SK-N-MC (cell line): ENCODE results near the gene ENTPD6.
"Not testable (repeated sequence)": the region's sequence is repeated elsewhere in the genome, so short reads cannot be mapped to it uniquely, and the experiment has no call there.

Source experiments
- DNase-seq: peaks from one replicate; pipeline ENCODE4 v3.0.0-alpha.2; 2011; ENCODE audit warnings: low read depth, low spot score
- H3K27ac ChIP-seq: fragments of 200-600 bp; sonication (generic); 2 replicates; pipeline ENCODE4 v1.5.1; 2016; ENCODE audit warnings: mixed run types
- H3K36me3 ChIP-seq: fragments of 200-600 bp; sonication (generic); 2 replicates; pipeline ENCODE4 v1.6.1; 2017; ENCODE audit warnings: antibody characterized with exemption, low read length, mixed read lengths; ENCODE audit not compliant: insufficient read depth
- H3K4me3 ChIP-seq: fragments of 200-600 bp; sonication (generic); 2 replicates; pipeline ENCODE4 v1.5.1; 2016
- H3K9ac ChIP-seq: fragments of 200-600 bp; sonication (generic); 2 replicates; pipeline ENCODE4 v1.8.0; 2017; ENCODE audit warnings: mixed run types, mixed read lengths; ENCODE audit not compliant: insufficient read length
- H3K9me3 ChIP-seq: fragments of 200-600 bp; sonication (generic); 2 replicates; pipeline ENCODE4 v1.6.1; 2017; ENCODE audit warnings: low read depth, mild to moderate bottlenecking, antibody characterized with exemption, low read length, moderate library complexity, mixed read lengths
- EZH2 ChIP-seq: fragments of 200-600 bp; sonication (generic); IDR thresholded peaks from one replicate; pipeline ENCODE4 v1.6.1; 2017; ENCODE audit warnings: antibody characterized with exemption
- FOXP2 ChIP-seq: optimal IDR thresholded peaks from 2 replicates; pipeline ENCODE3; 2011; ENCODE audit warnings: mild to moderate bottlenecking, moderate library complexity; ENCODE audit not compliant: insufficient read depth; ENCODE audit errors: extremely low read length, control extremely low read depth
- POLR2AphosphoS5 ChIP-seq: IDR thresholded peaks from 2 replicates; pipeline ENCODE4 v1.6.1; 2012; ENCODE audit warnings: mild to moderate bottlenecking, low read depth, low read length, borderline replicate concordance

The ENTPD6 gene

DNA sequence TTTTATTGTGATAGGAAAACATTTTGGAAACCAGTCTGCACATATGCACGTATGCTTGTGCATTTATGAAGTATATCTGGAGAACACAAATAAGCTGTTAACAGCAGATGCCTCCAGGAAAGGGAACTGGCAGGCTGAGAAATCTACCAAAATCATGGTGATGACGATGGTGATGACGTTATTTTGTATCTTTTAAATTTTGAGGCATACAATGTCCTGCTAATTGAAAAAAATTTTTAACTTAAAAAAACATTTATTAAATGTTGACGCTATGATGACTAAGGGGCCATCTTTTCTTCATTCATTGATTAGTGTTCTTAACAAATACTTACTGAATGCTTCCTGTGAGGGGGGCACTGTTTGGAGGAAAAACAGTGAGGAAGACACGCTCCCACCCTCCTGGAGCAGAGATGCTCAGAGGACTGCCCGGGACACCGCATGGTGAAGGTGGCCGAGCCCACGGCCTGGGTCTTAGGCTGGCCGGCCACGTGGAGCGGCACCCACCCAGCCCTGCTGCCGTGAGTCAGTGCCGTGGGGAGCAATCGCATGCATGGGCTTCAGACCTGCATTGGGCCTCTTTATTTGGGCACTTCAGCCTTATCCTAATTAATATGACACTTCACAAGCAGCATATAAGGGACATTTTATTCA, 15.9 kb upstream of the ENTPD6 start:
- no peak overlapping the region for H3K9ac ChIP-seq
- no peak overlapping the region for H3K4me3 ChIP-seq
- H3K9me3 ChIP-seq: no peaks in the 10 kb centered on the region
- H3K36me3 ChIP-seq: no peaks in the 10 kb centered on the region
- DNase-seq: no peak
- no peak overlapping the region for H3K27ac ChIP-seq
- no peak for TF ChIP-seq POLR2AphosphoS5
- TF ChIP-seq FOXP2: no peak
- no peak for TF ChIP-seq EZH2

DNA sequence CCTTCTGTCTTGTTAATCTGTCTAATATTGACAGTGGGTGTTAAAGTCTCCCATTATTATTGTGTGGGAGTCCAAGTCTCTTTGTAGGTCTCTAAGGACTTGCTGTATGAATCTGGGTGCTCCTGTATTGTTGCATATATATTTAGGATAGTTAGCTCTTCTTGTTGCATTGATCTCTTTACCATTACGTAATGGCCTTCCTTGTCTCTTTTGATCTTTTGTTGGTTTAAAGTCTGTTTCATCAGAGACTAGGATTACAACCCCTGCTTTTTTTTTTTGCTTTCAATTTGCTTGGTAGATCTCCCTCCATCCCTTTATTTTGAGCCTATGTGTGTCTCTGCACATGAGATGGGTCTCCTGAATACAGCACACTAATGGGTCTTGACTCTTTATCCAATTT, 11.1 kb upstream of the ENTPD6 start:
- not testable (repeated sequence) for H3K9me3 ChIP-seq, H3K4me3 ChIP-seq, DNase-seq, H3K9ac ChIP-seq, H3K27ac ChIP-seq, H3K36me3 ChIP-seq

DNA sequence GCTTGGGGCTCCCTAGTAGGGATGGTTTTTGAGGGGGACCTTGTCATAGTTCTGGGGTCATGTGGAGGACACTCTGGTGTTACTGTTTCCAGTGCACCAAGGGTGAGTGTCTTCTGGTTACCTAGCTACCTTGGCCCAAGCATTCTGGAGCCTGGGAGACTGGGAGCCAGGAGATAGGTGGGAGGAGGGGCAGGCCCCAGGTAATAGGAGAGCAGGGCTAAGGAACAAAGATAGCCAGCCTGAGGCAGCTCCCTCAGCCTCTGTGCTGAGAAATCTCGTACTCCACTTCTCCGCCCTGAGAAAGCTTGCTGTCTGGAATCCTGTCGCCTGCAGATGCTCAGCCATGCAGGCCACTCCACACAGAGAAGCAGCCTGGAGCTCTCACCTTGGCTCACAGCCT, 8.3 kb upstream of the ENTPD6 start:
- no peaks in the 10 kb centered on the region for H3K9me3 ChIP-seq
- H3K36me3 ChIP-seq: no peaks in the 10 kb centered on the region

DNA sequence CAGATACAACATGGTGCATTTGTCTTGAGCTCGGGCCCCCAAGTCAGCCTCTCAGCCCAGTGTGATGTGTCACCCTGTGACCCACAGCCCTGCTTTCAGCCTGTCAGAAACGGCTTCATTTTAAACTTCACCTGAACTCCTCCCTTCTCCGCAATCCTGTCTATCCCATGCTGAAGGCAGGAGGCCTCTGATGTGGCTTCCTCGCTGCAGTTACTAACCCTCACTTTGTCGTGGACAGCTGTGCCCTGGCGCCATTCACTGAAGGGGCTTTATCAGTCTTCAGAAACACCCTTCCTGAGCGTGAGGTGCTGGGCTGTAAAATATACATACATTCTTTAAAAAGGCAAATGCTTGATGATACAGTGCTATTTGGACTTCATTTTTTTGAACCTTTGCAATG, 7.9 kb upstream of the ENTPD6 start:
- TF ChIP-seq EZH2 (no peak), FOXP2 (no peak), POLR2AphosphoS5 (no peak)
- Histone ChIP-seq H3K27ac (no peak overlapping the region), H3K36me3 (no peaks in the 10 kb centered on the region), H3K9ac (no peak overlapping the region), H3K9me3 (no peaks in the 10 kb centered on the region), H3K4me3 (no peak overlapping the region)
- DNase-seq: no peak

More for the DNA sequence above, 8.3 kb upstream of the ENTPD6 start:
- H3K9ac ChIP-seq: no peak overlapping the region
- no peak for DNase-seq
- no peak overlapping the region for H3K27ac ChIP-seq
- no peak overlapping the region for H3K4me3 ChIP-seq
- TF ChIP-seq FOXP2: no peak
- TF ChIP-seq EZH2: no peak
- TF ChIP-seq POLR2AphosphoS5: no peak

DNA sequence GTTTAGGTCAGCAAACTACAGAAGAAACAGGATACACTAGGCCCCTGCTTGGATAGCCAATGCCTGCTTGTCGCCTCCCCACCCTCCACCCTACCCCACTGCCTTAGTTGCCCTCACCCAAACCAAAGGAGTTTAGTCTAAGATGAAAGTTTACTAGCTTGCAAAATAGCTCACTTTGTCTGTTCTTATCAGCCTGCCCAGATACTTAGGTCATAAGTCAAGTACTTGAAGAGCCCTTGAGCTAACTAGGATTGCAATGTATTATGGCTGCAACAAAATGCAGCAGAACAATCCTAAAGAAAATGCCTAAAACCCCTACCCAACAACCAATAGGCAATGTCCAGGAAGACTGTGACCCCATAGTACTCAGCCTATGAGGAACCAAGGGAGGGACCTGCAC, 7.3 kb upstream of the ENTPD6 start:
- Histone ChIP-seq H3K27ac (no peak overlapping the region), H3K9me3 (no peaks in the 10 kb centered on the region), H3K4me3 (no peak overlapping the region), H3K36me3 (no peaks in the 10 kb centered on the region), H3K9ac (no peak overlapping the region)
- TF ChIP-seq FOXP2 (no peak), EZH2 (no peak), POLR2AphosphoS5 (no peak)
- no peak for DNase-seq

DNA sequence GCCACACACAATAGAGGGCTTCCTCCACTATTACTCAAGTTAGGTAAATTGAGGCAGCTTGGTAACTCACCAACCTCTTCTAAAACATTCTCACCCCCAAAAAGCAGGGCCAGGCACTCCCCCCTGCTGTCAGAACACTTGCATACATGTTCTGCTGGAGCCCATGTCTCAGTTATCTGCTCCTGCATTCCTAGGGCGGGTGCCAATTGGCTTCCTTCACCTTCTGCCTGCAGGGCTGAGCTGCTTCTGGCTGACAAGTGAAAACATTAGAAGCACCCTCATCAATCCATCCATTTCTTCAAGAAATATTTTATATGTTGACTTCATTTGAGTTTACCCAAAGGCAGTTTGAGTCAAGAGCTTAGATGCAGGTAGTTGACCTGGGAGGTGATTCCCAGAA, 4.5 kb upstream of the ENTPD6 start:
- Histone ChIP-seq H3K9ac (no peak overlapping the region), H3K4me3 (no peak overlapping the region), H3K36me3 (no peaks in the 10 kb centered on the region), H3K27ac (no peak overlapping the region), H3K9me3 (no peaks in the 10 kb centered on the region)
- DNase-seq: no peak
- TF ChIP-seq POLR2AphosphoS5 (no peak), EZH2 (no peak), FOXP2 (no peak)

DNA sequence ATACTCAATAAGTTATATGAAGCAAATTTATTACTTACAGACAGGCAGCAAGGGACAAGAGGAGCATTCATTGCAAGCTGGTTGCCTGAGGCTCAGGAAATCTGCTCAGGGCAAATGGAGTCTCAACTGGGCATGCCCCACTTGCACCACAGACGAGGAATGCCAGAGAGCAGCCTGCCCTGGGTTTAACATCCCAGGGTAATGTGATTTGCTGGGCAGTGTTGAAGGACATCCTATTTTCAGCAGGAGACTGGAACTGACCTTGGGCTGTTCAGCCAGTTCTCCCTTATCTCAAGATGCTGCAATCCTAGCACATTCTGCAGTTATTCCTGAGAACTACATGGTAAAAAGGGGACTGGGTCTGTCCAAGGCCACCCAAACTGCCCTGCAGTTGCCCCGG, 3.8 kb upstream of the ENTPD6 start:
- no peak overlapping the region for H3K27ac ChIP-seq
- no peak overlapping the region for H3K4me3 ChIP-seq
- no peaks in the 10 kb centered on the region for H3K9me3 ChIP-seq
- H3K9ac ChIP-seq: no peak overlapping the region
- no peak for TF ChIP-seq EZH2
- no peak for TF ChIP-seq FOXP2
- no peak for TF ChIP-seq POLR2AphosphoS5
- no peaks in the 10 kb centered on the region for H3K36me3 ChIP-seq
- DNase-seq: no peak

DNA sequence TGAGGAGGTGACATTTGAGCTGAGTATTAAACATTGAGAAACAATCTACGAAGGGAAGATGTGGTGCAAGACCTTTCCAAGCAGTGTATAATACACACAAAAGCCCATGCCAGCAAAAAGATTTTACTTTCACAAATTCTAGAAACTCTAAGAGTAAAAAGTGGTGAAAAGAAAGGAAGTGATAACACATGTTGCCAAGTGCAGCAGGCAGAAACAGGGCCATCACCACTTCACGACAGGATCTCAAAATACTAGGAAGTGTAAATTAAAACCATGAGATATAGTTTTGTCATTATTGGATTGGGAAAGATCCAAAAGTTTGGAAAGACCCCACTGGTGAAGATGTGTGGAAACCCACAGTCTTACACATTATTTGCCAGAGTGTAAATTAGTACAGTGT, 1.7 kb upstream of the ENTPD6 start:
- H3K9ac ChIP-seq: no peak overlapping the region
- H3K27ac ChIP-seq: no peak overlapping the region
- no peaks in the 10 kb centered on the region for H3K36me3 ChIP-seq
- no peaks in the 10 kb centered on the region for H3K9me3 ChIP-seq
- H3K4me3 ChIP-seq: no peak overlapping the region
- TF ChIP-seq EZH2 (no peak), POLR2AphosphoS5 (no peak), FOXP2 (no peak)
- DNase-seq: no peak

DNA sequence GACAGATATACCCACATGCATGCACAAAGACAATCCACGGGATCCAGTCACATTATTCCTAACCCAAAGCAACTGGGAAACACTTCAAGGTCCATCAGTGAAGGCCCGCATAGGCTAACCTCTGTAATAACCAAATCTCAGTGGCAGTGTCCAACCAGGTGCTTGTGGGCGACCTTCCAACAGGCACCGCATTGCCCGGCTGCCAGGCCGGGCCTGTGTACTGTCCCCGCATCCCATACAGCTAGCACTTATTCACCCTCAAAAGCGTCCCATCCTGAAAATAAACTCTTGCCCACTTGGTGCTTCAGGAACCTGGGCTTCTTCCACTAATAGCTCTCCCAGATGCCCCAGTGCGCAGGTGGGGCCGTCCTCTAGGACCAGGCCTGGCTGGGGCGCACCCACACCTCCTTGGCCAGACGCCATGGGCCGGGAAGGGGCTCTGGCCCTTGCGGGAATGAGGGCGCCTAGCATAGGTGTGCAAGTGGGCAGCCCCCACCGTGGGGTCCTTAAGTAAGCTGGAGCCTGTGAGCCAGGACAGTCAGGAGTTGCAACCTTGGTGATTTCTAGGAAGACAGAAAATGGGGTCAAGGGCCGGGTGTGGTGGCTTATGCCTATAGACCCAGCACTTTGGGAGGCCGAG, 1.1 kb upstream of the ENTPD6 start:
- no peak overlapping the region for H3K9ac ChIP-seq
- no peak overlapping the region for H3K4me3 ChIP-seq
- no peak overlapping the region for H3K27ac ChIP-seq
- TF ChIP-seq EZH2: no peak
- TF ChIP-seq FOXP2: no peak
- TF ChIP-seq POLR2AphosphoS5: no peak
- H3K9me3 ChIP-seq: no peaks in the 10 kb centered on the region
- DNase-seq: no peak
- H3K36me3 ChIP-seq: no peaks in the 10 kb centered on the region
